HG02852 (cell line): Measurements from ENCODE around the gene COA1.

ENCODE experiments used
- ATAC-seq: cut with Tn5 transposase; IDR thresholded peaks from one replicate; pipeline ENCODE4 v1.9.1; 2021; ENCODE audit warnings: mild to moderate bottlenecking, moderate library complexity; ENCODE audit not compliant: unreplicated experiment

The COA1 gene

GRCh38 chr7:43658718-43659548 lies 70.4 kb downstream of the COA1 start:
- ATAC-seq: peak; percentile 79

GRCh38 chr7:43656997-43657396 lies 72.3 kb downstream of the COA1 start:
- ATAC-seq: no peak

- no peak for ATAC-seq
Observed at GRCh38 chr7:43655584-43655983, 73.7 kb downstream of the COA1 start.

GRCh38 chr7:43653891-43654504 lies 75.3 kb downstream of the COA1 start:
- no peak for ATAC-seq

GRCh38 chr7:43653466-43653865 lies 75.9 kb downstream of the COA1 start:
- no peak for ATAC-seq

- no peak for ATAC-seq
Observed at GRCh38 chr7:43652364-43652763, 77.0 kb downstream of the COA1 start.

- ATAC-seq: no peak
Observed at GRCh38 chr7:43650457-43651052, 78.8 kb downstream of the COA1 start.

GRCh38 chr7:43649755-43650274 lies 79.5 kb downstream of the COA1 start:
- ATAC-seq: peak; percentile 64

- ATAC-seq: peak; percentile 54
Observed at GRCh38 chr7:43648473-43649406, 80.6 kb downstream of the COA1 start.

- peak; percentile 22 for ATAC-seq
Observed at GRCh38 chr7:43647673-43648472, 81.5 kb downstream of the COA1 start.

- ATAC-seq: no peak
Observed at GRCh38 chr7:43647339-43647672, 82.0 kb downstream of the COA1 start.

GRCh38 chr7:43646603-43647338 lies 82.6 kb downstream of the COA1 start:
- no peak for ATAC-seq

GRCh38 chr7:43645699-43646226 lies 83.6 kb downstream of the COA1 start:
- no peak for ATAC-seq

- no peak for ATAC-seq
Observed at GRCh38 chr7:43643846-43644245, 85.5 kb downstream of the COA1 start.

- ATAC-seq: no peak
Observed at GRCh38 chr7:43642897-43643630, 86.3 kb downstream of the COA1 start.

- ATAC-seq: no peak
Observed at GRCh38 chr7:43640679-43641078, 88.6 kb downstream of the COA1 start.

- no peak for ATAC-seq
Observed at GRCh38 chr7:43639858-43640491, 89.3 kb downstream of the COA1 start.
